ENCODE measurements around the gene KANSL2. TPM values are rescaled to one million over a fixed set of nuclear protein-coding genes. Genes with fewer than 3 reads are reported as not detected.

KANSL2 gene
- polyA plus RNA-seq, 1 donor = 29.8 TPM

Other genes starting within 250 kb of the KANSL2 start
- not detected for gene ANP32D, start 209.7 kb downstream of the KANSL2 start, polyA plus RNA-seq (ENCODE audit: insufficient read length)
- gene C12orf54, start 199.7 kb downstream of the KANSL2 start, polyA plus RNA-seq (ENCODE audit: insufficient read length) = 0.72 TPM
- gene OR8S1, start 156.6 kb downstream of the KANSL2 start, polyA plus RNA-seq (ENCODE audit: insufficient read length) = not detected
- gene LALBA, start 112.2 kb downstream of the KANSL2 start, polyA plus RNA-seq (ENCODE audit: insufficient read length) = not detected
- gene CCNT1, start 34.5 kb upstream of the KANSL2 start, polyA plus RNA-seq (ENCODE audit: insufficient read length) = 19.9 TPM
- 40.6 TPM for gene ADCY6, start 106.9 kb upstream of the KANSL2 start, polyA plus RNA-seq (ENCODE audit: insufficient read length)
- gene CACNB3, start 136.3 kb upstream of the KANSL2 start, polyA plus RNA-seq (ENCODE audit: insufficient read length) = 12.2 TPM
- gene DDX23, start 169.9 kb upstream of the KANSL2 start, polyA plus RNA-seq (ENCODE audit: insufficient read length) = 59.8 TPM
- gene RND1, start 183.6 kb upstream of the KANSL2 start, polyA plus RNA-seq (ENCODE audit: insufficient read length) = 0.37 TPM
- 20.4 TPM for gene FKBP11, start 243.3 kb upstream of the KANSL2 start, polyA plus RNA-seq (ENCODE audit: insufficient read length)

Measured in hindlimb muscle (tissue), 1 donor.